Right lobe of liver (tissue), 4 donors: ENCODE measurements around the gene SPIN1.

Experiments
- CTCF ChIP-seq, 4 donors: fragments of 200-600 bp in 3 of 4; fragments of 450-650 bp in 1 of 4; IDR thresholded peaks; one replicate each; pipeline versions ENCODE4 v1.5.1 to v1.8.0; 2016 to 2022; ENCODE audit warnings: antibody characterized with exemption in 4 of 4, mild to moderate bottlenecking in 2 of 4
- POLR2A ChIP-seq: fragments of 450-650 bp; IDR thresholded peaks from one replicate; pipeline ENCODE4 v1.6.1; 2017; ENCODE audit warnings: antibody characterized with exemption, mild to moderate bottlenecking
- donor health status: DM: no; HTN: no; CAD: no.
- donor health status: DM: no; HTN: no; CAD: no.
- donor health status: DM: no; HTN: yes; CAD: no.

DNA sequence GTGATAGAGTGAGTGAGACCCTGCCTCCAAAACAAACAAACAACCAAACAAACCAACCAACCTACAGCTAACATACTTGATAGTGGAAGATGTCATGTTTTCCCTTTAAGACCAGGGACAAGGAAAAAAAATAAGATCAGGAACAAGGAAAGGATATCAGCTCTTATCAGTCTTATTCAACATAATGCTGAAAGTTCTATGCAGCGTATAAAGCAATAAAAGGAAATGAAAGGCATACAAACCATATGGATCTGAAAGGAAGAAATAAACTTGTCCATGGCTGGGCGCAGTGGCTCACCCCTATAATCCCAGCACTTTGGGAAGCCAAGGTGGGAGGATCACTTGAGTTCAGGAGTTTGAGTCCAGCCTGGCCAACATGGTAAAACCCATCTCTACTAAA, 23.5 kb upstream of the SPIN1 start:
- TF ChIP-seq CTCF (IDR thresholded peaks at IDR 0.05) (no peak), POLR2A (no peak)
